Neuron (in vitro differentiated cells): ENCODE data around the gene ADORA2A.

Experiments used
- H2AFZ ChIP-seq: one replicate; pipeline ENCODE4 v1.6.1; 2013; ENCODE audit warnings: low read depth, mild to moderate bottlenecking, inconsistent platforms, low read length, moderate library complexity
- H3K27me3 ChIP-seq: one replicate; pipeline ENCODE4 v1.6.1; 2013; ENCODE audit warnings: low read length; ENCODE audit not compliant: insufficient read depth
- H3K36me3 ChIP-seq: one replicate; pipeline ENCODE4 v1.6.1; 2013; ENCODE audit warnings: low read length; ENCODE audit not compliant: insufficient read depth
- H3K4me1 ChIP-seq: one replicate; pipeline ENCODE4 v1.6.1; 2013; ENCODE audit warnings: low read length; ENCODE audit not compliant: insufficient read depth
- H3K4me3 ChIP-seq: 2 replicates; pipeline ENCODE4 v1.5.1; 2013; ENCODE audit warnings: mild to moderate bottlenecking, low read length, moderate library complexity
- H3K9me3 ChIP-seq: one replicate; pipeline ENCODE4 v1.6.1; 2013; ENCODE audit warnings: low read length

ADORA2A gene

GRCh38 chr22:24416611-24417010, 10.8 kb upstream of the ADORA2A start:
- H3K36me3 ChIP-seq, result peaks cover 42% of the 10 kb centered on the region
- no peaks in the 10 kb centered on the region for H3K27me3 ChIP-seq
- peaks cover 5% of the 10 kb centered on the region for H3K4me1 ChIP-seq
- H3K9me3 ChIP-seq, result no peaks in the 10 kb centered on the region
- no peak overlapping the region for H3K4me3 ChIP-seq
- no peak overlapping the region for H2AFZ ChIP-seq

- H3K36me3 ChIP-seq, result peaks cover 40% of the 10 kb centered on the region
- no peaks in the 10 kb centered on the region for H3K27me3 ChIP-seq
- H3K9me3 ChIP-seq, result no peaks in the 10 kb centered on the region
- H2AFZ ChIP-seq, result no peak overlapping the region
- no peak overlapping the region for H3K4me3 ChIP-seq
- H3K4me1 ChIP-seq, result peaks cover 5% of the 10 kb centered on the region
These were observed 10.2 kb upstream of the ADORA2A start for GRCh38 chr22:24417200-24417599.

- Histone ChIP-seq H3K36me3 (peaks cover 35% of the 10 kb centered on the region), H3K4me1 (peaks cover 5% of the 10 kb centered on the region), H3K4me3 (no peak overlapping the region), H2AFZ (no peak overlapping the region), H3K9me3 (no peaks in the 10 kb centered on the region), H3K27me3 (no peaks in the 10 kb centered on the region)
These were observed 9.3 kb upstream of the ADORA2A start for GRCh38 chr22:24417901-24418641.

- Histone ChIP-seq H3K36me3 (peaks cover 31% of the 10 kb centered on the region), H3K27me3 (no peaks in the 10 kb centered on the region), H3K4me3 (no peak overlapping the region), H3K4me1 (peaks cover 5% of the 10 kb centered on the region), H3K9me3 (no peaks in the 10 kb centered on the region), H2AFZ (no peak overlapping the region)
These were observed 8.5 kb upstream of the ADORA2A start for GRCh38 chr22:24418786-24419474.

GRCh38 chr22:24419475-24419850, 7.9 kb upstream of the ADORA2A start:
- H2AFZ ChIP-seq, result no peak overlapping the region
- H3K4me3 ChIP-seq, result no peak overlapping the region
- H3K36me3 ChIP-seq, result peaks cover 27% of the 10 kb centered on the region
- H3K27me3 ChIP-seq, result peaks cover 5% of the 10 kb centered on the region
- H3K4me1 ChIP-seq, result peaks cover 8% of the 10 kb centered on the region
- H3K9me3 ChIP-seq, result no peaks in the 10 kb centered on the region

GRCh38 chr22:24420072-24420976, 7.1 kb upstream of the ADORA2A start:
- Histone ChIP-seq H3K4me1 (peaks cover 8% of the 10 kb centered on the region), H3K36me3 (peaks cover 20% of the 10 kb centered on the region), H2AFZ (no peak overlapping the region), H3K4me3 (no peak overlapping the region), H3K9me3 (no peaks in the 10 kb centered on the region), H3K27me3 (peaks cover 13% of the 10 kb centered on the region)

GRCh38 chr22:24420977-24421343, 6.4 kb upstream of the ADORA2A start:
- H3K27me3 ChIP-seq, result peaks cover 19% of the 10 kb centered on the region
- H2AFZ ChIP-seq, result no peak overlapping the region
- no peaks in the 10 kb centered on the region for H3K9me3 ChIP-seq
- H3K4me3 ChIP-seq, result no peak overlapping the region
- peaks cover 8% of the 10 kb centered on the region for H3K4me1 ChIP-seq
- peaks cover 14% of the 10 kb centered on the region for H3K36me3 ChIP-seq

- H3K4me3 ChIP-seq, result no peak overlapping the region
These were observed 5.9 kb upstream of the ADORA2A start for GRCh38 chr22:24421428-24421931.

GRCh38 chr22:24422102-24422665, 5.2 kb upstream of the ADORA2A start:
- Histone ChIP-seq H3K4me3 (no peak overlapping the region), H3K27me3 (peaks cover 28% of the 10 kb centered on the region), H2AFZ (no peak overlapping the region), H3K9me3 (no peaks in the 10 kb centered on the region), H3K4me1 (peaks cover 8% of the 10 kb centered on the region), H3K36me3 (peaks cover 7% of the 10 kb centered on the region)

More at GRCh38 chr22:24421428-24421931, 5.9 kb upstream of the ADORA2A start:
- no peak overlapping the region for H2AFZ ChIP-seq
- H3K4me1 ChIP-seq, result peaks cover 8% of the 10 kb centered on the region
- peaks cover 24% of the 10 kb centered on the region for H3K27me3 ChIP-seq
- H3K9me3 ChIP-seq, result no peaks in the 10 kb centered on the region
- peaks cover 8% of the 10 kb centered on the region for H3K36me3 ChIP-seq

- Histone ChIP-seq H3K27me3 (peaks cover 28% of the 10 kb centered on the region), H3K36me3 (peaks cover 5% of the 10 kb centered on the region), H2AFZ (no peak overlapping the region), H3K4me3 (no peak overlapping the region), H3K9me3 (no peaks in the 10 kb centered on the region), H3K4me1 (peaks cover 10% of the 10 kb centered on the region)
These were observed 3.8 kb upstream of the ADORA2A start for GRCh38 chr22:24423519-24424000.

- H3K4me1 ChIP-seq, result peaks cover 16% of the 10 kb centered on the region
- H2AFZ ChIP-seq, result no peak overlapping the region
- peaks cover 28% of the 10 kb centered on the region for H3K27me3 ChIP-seq
- peaks cover under 1% of the 10 kb centered on the region for H3K36me3 ChIP-seq
- H3K4me3 ChIP-seq, result no peak overlapping the region
- H3K9me3 ChIP-seq, result no peaks in the 10 kb centered on the region
These were observed 3.1 kb upstream of the ADORA2A start for GRCh38 chr22:24424001-24424900.
